ENCODE results near the gene SCYGR3.

DNA sequence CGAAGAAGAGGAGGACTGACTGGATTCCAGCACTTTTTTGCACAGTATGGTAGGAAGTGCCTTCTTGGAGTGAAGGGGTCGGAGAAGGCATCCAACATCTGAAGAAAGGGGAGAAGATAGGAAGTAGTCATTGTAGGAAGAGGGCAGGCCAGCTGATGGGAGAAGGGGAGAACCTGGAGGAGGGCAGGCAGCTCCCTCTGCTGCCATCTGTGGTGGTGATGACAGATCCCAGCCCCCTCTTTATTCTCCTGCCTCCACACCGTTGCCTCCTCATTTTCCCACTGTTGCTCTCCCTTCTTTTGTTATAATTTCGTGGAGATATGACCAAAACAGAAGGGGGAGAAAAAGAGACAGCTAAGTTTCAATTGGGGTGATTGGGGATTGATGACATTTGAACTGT lies 18.8 kb downstream of the SCYGR3 start:
- TF ChIP-seq EZH2 (IDR thresholded peaks at IDR 0.05), result no peak
- no peak for TF ChIP-seq POLR2AphosphoS5 (IDR thresholded peaks at IDR 0.05; ENCODE audit: borderline replicate concordance, low read depth, low read length)
